ENCODE measurements around the gene PLN.

Gene PLN

GRCh38 chr6:118548136-118548535, at the start of gene PLN:
Gene PLN (plus strand): TSS chr6:118548296. CDS start chr6:118558922, 10,626 bp downstream.
- no peak for DNase-seq

GRCh38 chr6:118500130-118501015, 47.7 kb upstream of the PLN start:
- DNase-seq, result no peak

GRCh38 chr6:118501099-118501498, 47.0 kb upstream of the PLN start:
- no peak for DNase-seq

GRCh38 chr6:118501765-118502164, 46.3 kb upstream of the PLN start:
- DNase-seq, result no peak

- no peak for DNase-seq
Measured at GRCh38 chr6:118502169-118502568, 45.9 kb upstream of the PLN start.

GRCh38 chr6:118504611-118505010, 43.5 kb upstream of the PLN start:
- DNase-seq, result no peak

GRCh38 chr6:118505656-118506055, 42.4 kb upstream of the PLN start:
- DNase-seq, result no peak

GRCh38 chr6:118506071-118506638, 41.9 kb upstream of the PLN start:
- DNase-seq, result no peak

- DNase-seq, result no peak
Measured at GRCh38 chr6:118507636-118508035, 40.5 kb upstream of the PLN start.

GRCh38 chr6:118509009-118509617, 39.0 kb upstream of the PLN start:
- DNase-seq, result no peak

- no peak for DNase-seq
Measured at GRCh38 chr6:118511930-118512715, 36.0 kb upstream of the PLN start.

- no peak for DNase-seq
Measured at GRCh38 chr6:118514689-118515088, 33.4 kb upstream of the PLN start.

GRCh38 chr6:118522422-118522821, 25.7 kb upstream of the PLN start:
- DNase-seq, result no peak

- no peak for DNase-seq
Measured at GRCh38 chr6:118523216-118523615, 24.9 kb upstream of the PLN start.

- no peak for DNase-seq
Measured at GRCh38 chr6:118524686-118525085, 23.4 kb upstream of the PLN start.

GRCh38 chr6:118525913-118526780, 21.9 kb upstream of the PLN start:
- no peak for DNase-seq

GRCh38 chr6:118528129-118528528, 20.0 kb upstream of the PLN start:
- DNase-seq, result no peak

GRCh38 chr6:118529756-118530155, 18.3 kb upstream of the PLN start:
- no peak for DNase-seq

GRCh38 chr6:118530942-118531341, 17.2 kb upstream of the PLN start:
- no peak for DNase-seq

- no peak for DNase-seq
Measured at GRCh38 chr6:118535176-118535844, 12.8 kb upstream of the PLN start.

GRCh38 chr6:118536478-118536877, 11.6 kb upstream of the PLN start:
- no peak for DNase-seq

GRCh38 chr6:118537574-118537973, 10.5 kb upstream of the PLN start:
- no peak for DNase-seq
